GM19238 (cell line): ENCODE results near the gene CELA3B.
A peak's percentile ranks its signal among the peaks of the same experiment; 100 is the strongest.
"Not testable (repeated sequence)": the region's sequence is repeated elsewhere in the genome, so short reads cannot be mapped to it uniquely, and the experiment has no call there.

ENCODE experiments used
- DNase-seq: peaks from one replicate; pipeline ENCODE4 v3.0.0; 2011; ENCODE audit warnings: low spot score; ENCODE audit not compliant: insufficient read length

Gene CELA3B

GRCh38 chr1:21942959-21943640, 33.7 kb upstream of the CELA3B start:
- not testable (repeated sequence) for DNase-seq

- DNase-seq, result no peak
These were observed 32.1 kb upstream of the CELA3B start for GRCh38 chr1:21944733-21945073.

GRCh38 chr1:21946836-21947587, 29.8 kb upstream of the CELA3B start:
- no peak for DNase-seq

GRCh38 chr1:21950734-21951133, 26.1 kb upstream of the CELA3B start:
- no peak for DNase-seq

GRCh38 chr1:21951226-21951870, 25.5 kb upstream of the CELA3B start:
- DNase-seq, result no peak

GRCh38 chr1:21952786-21953520, 23.9 kb upstream of the CELA3B start:
- no peak for DNase-seq

- no peak for DNase-seq
These were observed 21.8 kb upstream of the CELA3B start for GRCh38 chr1:21955058-21955457.

- no peak for DNase-seq
These were observed 21.1 kb upstream of the CELA3B start for GRCh38 chr1:21955501-21956281.

GRCh38 chr1:21956720-21957552, 19.9 kb upstream of the CELA3B start:
- no peak for DNase-seq

GRCh38 chr1:21961337-21961736, 15.5 kb upstream of the CELA3B start:
- DNase-seq, result no peak

- no peak for DNase-seq
These were observed 15.0 kb upstream of the CELA3B start for GRCh38 chr1:21961799-21962198.

GRCh38 chr1:21963477-21964217, 13.2 kb upstream of the CELA3B start:
- peak; percentile 67 for DNase-seq

GRCh38 chr1:21966247-21967000, 10.4 kb upstream of the CELA3B start:
- DNase-seq, result no peak

- DNase-seq, result not testable (repeated sequence)
These were observed 9.6 kb upstream of the CELA3B start for GRCh38 chr1:21967216-21967615.

- not testable (repeated sequence) for DNase-seq
These were observed 7.8 kb upstream of the CELA3B start for GRCh38 chr1:21969066-21969465.

GRCh38 chr1:21970523-21970922, 6.3 kb upstream of the CELA3B start:
- not testable (repeated sequence) for DNase-seq

- not testable (repeated sequence) for DNase-seq
These were observed 3.8 kb upstream of the CELA3B start for GRCh38 chr1:21972973-21973441.

GRCh38 chr1:21973948-21974347, 2.9 kb upstream of the CELA3B start:
- not testable (repeated sequence) for DNase-seq
